B cell (primary cell): ENCODE measurements around the gene PRKCH. TPM values are rescaled to one million over a fixed set of nuclear protein-coding genes. Genes with fewer than 3 reads are reported as not detected.

Experiments used
- ATAC-seq: fragments of 200-7000 bp; cut with Tn5 transposase; one replicate; pipeline ENCODE4 v1.10.0; 2021; ENCODE audit warnings: low read depth, mild to moderate bottlenecking, moderate number of reproducible peaks, moderate library complexity
- CTCF ChIA-PET: fragments of 350-600 bp; sonication (Branson Sonifier 250); formaldehyde crosslinking; loops from one replicate; lab custom pipeline; 2021; ENCODE audit warnings: antibody characterized with exemption, inconsistent platforms; lab: Charles Lee
- POLR2A ChIA-PET: fragments of 350-600 bp; sonication (Branson Sonifier 250); formaldehyde crosslinking; loops from one replicate; lab custom pipeline; 2021; ENCODE audit warnings: antibody characterized with exemption; lab: Charles Lee
- DNase-seq: peaks from one replicate; pipeline ENCODE4 v3.0.0; 2013
- H2AFZ ChIP-seq: 2 replicates; pipeline ENCODE4 v1.6.1; 2012; ENCODE audit warnings: mild to moderate bottlenecking, low read depth, low read length; ENCODE audit not compliant: insufficient read depth, poor library complexity, severe bottlenecking
- H3K27ac ChIP-seq, 2 donors: 1 replicate in 1 of 2; 2 replicates in 1 of 2; pipeline ENCODE4 v1.5.1; 2012 to 2013; ENCODE audit warnings: low read length in 2 of 2, mild to moderate bottlenecking in 2 of 2, moderate library complexity in 1 of 2
- H3K27me3 ChIP-seq, 4 experiments: fragments of 200-600 bp in 1 of 4; sonication (generic) in 1 of 4; replicated peaks in 1 of 4; 1 replicate in 2 of 4; 2 replicates in 2 of 4; pipeline versions ENCODE4 v1.6.1 to v1.7.0; 2013 to 2016; ENCODE audit warnings: low read length in 3 of 4, mild to moderate bottlenecking in 2 of 4, mixed read lengths in 1 of 4, moderate library complexity in 1 of 4; ENCODE audit not compliant: insufficient read depth in 4 of 4, control insufficient read depth in 3 of 4; ENCODE audit errors: control extremely low read depth in 1 of 4
- H3K36me3 ChIP-seq, 2 experiments: replicated peaks in 1 of 2; 1 replicate in 1 of 2; 2 replicates in 1 of 2; pipeline versions ENCODE4 v1.6.1 to v1.7.1; 2013; ENCODE audit warnings: low read length in 1 of 2; ENCODE audit not compliant: insufficient read depth in 2 of 2, control insufficient read depth in 1 of 2; ENCODE audit errors: control extremely low read depth in 1 of 2, extremely low read depth in 1 of 2
- H3K4me1 ChIP-seq, 2 donors: fragments of 200-600 bp in 1 of 2; sonication (generic) in 1 of 2; 1 replicate in 1 of 2; 2 replicates in 1 of 2; pipeline versions ENCODE4 v1.5.1 to v1.6.1; 2013 to 2017; ENCODE audit warnings: low read length in 2 of 2; ENCODE audit not compliant: control insufficient read depth in 2 of 2, insufficient read depth in 2 of 2
- H3K4me2 ChIP-seq: replicated peaks from 2 replicates; pipeline ENCODE3; 2012; ENCODE audit warnings: mild to moderate bottlenecking, low read depth, low read length; ENCODE audit not compliant: poor library complexity, severe bottlenecking
- H3K4me3 ChIP-seq, 5 experiments: fragments of 200-600 bp in 1 of 5; sonication (generic) in 1 of 5; 1 replicate in 3 of 5; 2 replicates in 2 of 5; pipeline versions ENCODE4 v1.5.1 to v1.7.0; 2011 to 2016; ENCODE audit warnings: low read length in 4 of 5, mild to moderate bottlenecking in 4 of 5, low read depth in 2 of 5, control low read depth in 1 of 5, moderate library complexity in 1 of 5; ENCODE audit not compliant: insufficient read depth in 1 of 5; ENCODE audit errors: control extremely low read depth in 1 of 5, extremely low read depth in 1 of 5
- H3K79me2 ChIP-seq: fragments of 200-600 bp; sonication (generic); one replicate; pipeline ENCODE4 v1.6.0; 2016; ENCODE audit warnings: low read length; ENCODE audit not compliant: control insufficient read depth, insufficient read depth
- H3K9ac ChIP-seq: fragments of 200-600 bp; sonication (generic); 2 replicates; pipeline ENCODE4 v1.6.1; 2017; ENCODE audit warnings: mild to moderate bottlenecking, low read length, moderate library complexity
- H3K9me3 ChIP-seq, 3 donors: one replicate each; pipeline versions ENCODE4 v1.6.1 to v1.7.1; 2013; ENCODE audit warnings: low read length in 2 of 3; ENCODE audit not compliant: control insufficient read depth in 2 of 3, insufficient read depth in 1 of 3; ENCODE audit errors: control extremely low read depth in 1 of 3
- H4K20me1 ChIP-seq: 2 replicates; pipeline ENCODE4 v1.6.0; 2012; ENCODE audit warnings: mild to moderate bottlenecking, low read length; ENCODE audit not compliant: insufficient read depth, control insufficient read depth, poor library complexity, severe bottlenecking
- H3K27ac Mint-ChIP-seq: one replicate; pipeline ENCODE4 v1.8.0; 2021; ENCODE audit warnings: mixed read lengths
- H3K27me3 Mint-ChIP-seq: one replicate; pipeline ENCODE4 v1.8.0; 2021; ENCODE audit warnings: mixed read lengths
- H3K4me1 Mint-ChIP-seq: one replicate; pipeline ENCODE4 v1.8.0; 2021; ENCODE audit warnings: mixed read lengths
- H3K4me3 Mint-ChIP-seq: one replicate; pipeline ENCODE4 v1.8.0; 2021; ENCODE audit warnings: mixed read lengths
- H3K9me3 Mint-ChIP-seq: one replicate; pipeline ENCODE4 v1.8.0; 2022; ENCODE audit warnings: mixed read lengths; ENCODE audit not compliant: insufficient read depth
- EZH2 ChIP-seq: IDR thresholded peaks from 2 replicates; pipeline ENCODE4 v1.6.1; 2012; ENCODE audit warnings: borderline replicate concordance, low read depth, mild to moderate bottlenecking, moderate library complexity, low read length; ENCODE audit not compliant: insufficient read depth, poor library complexity, severe bottlenecking
- WGBS: methylation state at CpG from one replicate; pipeline ENCODE4 v1.1.5; 2013; ENCODE audit warnings: missing lambda C conversion rate; ENCODE audit not compliant: insufficient coverage; 5-methylcytosine and 5-hydroxymethylcytosine counted together
- intact Hi-C: fragments of 100-400 bp; cut with micrococcal nuclease; formaldehyde crosslinking; loops from one replicate; pipeline ENCODE4 v1.10.0; 2022
- polyA plus RNA-seq: library from polyadenylated mRNA; depleted of rRNA; stranded (reverse); fragments of >200 nt; gene quantifications from 2 replicates; pipeline ENCODE4 v1.2.3, GENCODE V29; 2012
- total RNA-seq, 2 donors: library from RNA; stranded (reverse); fragments of 120-200 nt in 1 of 2; gene quantifications; 1 replicate in 1 of 2; 2 replicates in 1 of 2; pipeline versions ENCODE4 v1.2.3 to v1.2.4, GENCODE V29; 2013 to 2022
- TF ChIP-seq, protein P1 (sequence below): fragments of 200-600 bp; IDR thresholded peaks from one replicate; pipeline ENCODE4 v1.8.0; 2022; ENCODE audit warnings: antibody characterized with exemption, mild to moderate bottlenecking

The PRKCH gene
- total and polyA plus RNA-seq, 2 donors (not counting 1 experiment from before 2014, with no cell fraction given) = 2.0 to 5.0 TPM

DNA sequence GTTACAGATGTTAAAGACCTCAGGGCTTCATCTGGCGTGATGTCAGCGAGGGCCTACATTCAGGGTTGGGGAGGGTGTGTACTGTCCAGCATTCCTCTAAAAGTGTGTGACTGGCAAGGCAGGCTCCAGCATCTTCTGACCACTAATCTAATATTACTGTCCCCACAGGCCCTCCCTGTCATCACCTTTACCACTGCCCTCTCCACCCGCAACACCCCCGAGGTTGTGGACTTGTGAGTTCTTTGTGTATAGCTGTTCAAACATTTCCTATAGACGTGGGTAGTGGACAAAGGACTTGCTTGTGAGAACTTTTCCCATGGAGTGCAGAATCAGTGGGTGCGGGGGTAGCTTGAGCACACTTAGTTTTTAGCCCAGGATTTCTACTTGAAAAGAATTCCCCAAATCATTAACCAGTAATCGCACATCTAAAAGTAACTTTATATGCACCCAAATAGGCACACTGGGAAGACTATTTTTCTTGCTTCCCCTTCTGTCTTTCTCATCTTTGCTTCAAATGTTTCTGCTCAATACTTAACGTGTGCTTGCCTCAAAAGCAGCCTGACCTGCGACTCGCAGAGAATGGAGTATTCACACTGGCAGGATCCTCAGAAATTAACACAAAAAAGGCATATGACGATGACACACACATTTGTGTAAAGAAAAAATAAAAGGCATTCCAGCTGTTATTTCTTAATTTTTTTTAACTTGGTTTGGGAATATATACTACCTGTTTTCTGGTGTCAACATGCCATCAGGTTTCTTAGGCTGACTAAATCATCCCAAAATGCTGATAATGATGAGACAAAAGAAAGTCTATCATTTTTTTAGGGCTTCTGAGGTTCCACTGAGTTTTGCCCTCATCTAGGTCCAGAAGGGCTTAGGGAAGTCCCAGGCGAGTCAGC, 215.5 kb downstream of the PRKCH start:
- H3K36me3 ChIP-seq = no peaks in the 10 kb centered on the region
- H3K27me3 ChIP-seq = no peaks in the 10 kb centered on the region
- no peaks in the 10 kb centered on the region for H3K79me2 ChIP-seq
- no peak overlapping the region for H3K4me3 Mint-ChIP-seq
- no peak overlapping the region for H3K27ac Mint-ChIP-seq
- H3K9me3 ChIP-seq = no peaks in the 10 kb centered on the region
- no peak overlapping the region for H3K9ac ChIP-seq
- POLR2A ChIA-PET = no interaction called here
- ATAC-seq (no peak), DNase-seq (no peak)
- no peak overlapping the region for H3K27ac ChIP-seq
- no peaks in the 10 kb centered on the region for H3K9me3 Mint-ChIP-seq
- no peak overlapping the region for H2AFZ ChIP-seq
- no peak overlapping the region for H3K4me3 ChIP-seq
- TF ChIP-seq, protein P1, sequence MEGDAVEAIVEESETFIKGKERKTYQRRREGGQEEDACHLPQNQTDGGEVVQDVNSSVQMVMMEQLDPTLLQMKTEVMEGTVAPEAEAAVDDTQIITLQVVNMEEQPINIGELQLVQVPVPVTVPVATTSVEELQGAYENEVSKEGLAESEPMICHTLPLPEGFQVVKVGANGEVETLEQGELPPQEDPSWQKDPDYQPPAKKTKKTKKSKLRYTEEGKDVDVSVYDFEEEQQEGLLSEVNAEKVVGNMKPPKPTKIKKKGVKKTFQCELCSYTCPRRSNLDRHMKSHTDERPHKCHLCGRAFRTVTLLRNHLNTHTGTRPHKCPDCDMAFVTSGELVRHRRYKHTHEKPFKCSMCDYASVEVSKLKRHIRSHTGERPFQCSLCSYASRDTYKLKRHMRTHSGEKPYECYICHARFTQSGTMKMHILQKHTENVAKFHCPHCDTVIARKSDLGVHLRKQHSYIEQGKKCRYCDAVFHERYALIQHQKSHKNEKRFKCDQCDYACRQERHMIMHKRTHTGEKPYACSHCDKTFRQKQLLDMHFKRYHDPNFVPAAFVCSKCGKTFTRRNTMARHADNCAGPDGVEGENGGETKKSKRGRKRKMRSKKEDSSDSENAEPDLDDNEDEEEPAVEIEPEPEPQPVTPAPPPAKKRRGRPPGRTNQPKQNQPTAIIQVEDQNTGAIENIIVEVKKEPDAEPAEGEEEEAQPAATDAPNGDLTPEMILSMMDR = no peak
- TF ChIP-seq EZH2 = no peak
- WGBS = 87% methylated on average over 4 of the region's 12 CpGs
- H4K20me1 ChIP-seq = no peaks in the 10 kb centered on the region
- no peaks in the 10 kb centered on the region for H3K27me3 Mint-ChIP-seq
- no peak overlapping the region for H3K4me2 ChIP-seq
- CTCF ChIA-PET = interaction anchor here (1.2 kb wide), 1 partner anchor 61 kb away, joined by 6 read pairs; no protein-coding TSS in a partner anchor
- H3K4me1 ChIP-seq = no peaks in the 10 kb centered on the region
- peaks cover 2% of the 10 kb centered on the region for H3K4me1 Mint-ChIP-seq
- intact Hi-C loops = no loop called here
